OCI-LY1 (cell line): ENCODE data around the gene DYNC1H1.

ENCODE experiments used
- H2AFZ ChIP-seq: fragments of 200-600 bp; sonication (generic), shearing (Covaris generic); 2 replicates; pipeline ENCODE4 v1.6.0; 2014; ENCODE audit warnings: antibody characterized with exemption, mild to moderate bottlenecking, low read length
- H3F3A ChIP-seq: fragments of 200-600 bp; sonication (generic), shearing (Covaris generic); 2 replicates; pipeline ENCODE4 v1.6.0; 2014; ENCODE audit warnings: mild to moderate bottlenecking, antibody characterized with exemption, low read length, moderate library complexity; ENCODE audit not compliant: insufficient read depth
- H3K27ac ChIP-seq: fragments of 200-600 bp; sonication (generic); 2 replicates; pipeline ENCODE4 v1.5.1; 2014; ENCODE audit warnings: low read length, mixed run types, mild to moderate bottlenecking, low read depth; ENCODE audit not compliant: poor library complexity, severe bottlenecking
- H3K27me3 ChIP-seq: fragments of 200-600 bp; sonication (generic); 2 replicates; pipeline ENCODE4 v1.6.0; 2014; ENCODE audit warnings: antibody characterized with exemption, mild to moderate bottlenecking, low read length, moderate library complexity; ENCODE audit not compliant: insufficient read depth
- H3K36me3 ChIP-seq: fragments of 200-600 bp; sonication (generic); 2 replicates; pipeline ENCODE4 v1.6.1; 2014; ENCODE audit warnings: mild to moderate bottlenecking, antibody characterized with exemption, low read length, moderate library complexity, mixed read lengths; ENCODE audit not compliant: insufficient read depth
- H3K4me1 ChIP-seq: fragments of 200-600 bp; sonication (generic); 2 replicates; pipeline ENCODE4 v1.5.1; 2014; ENCODE audit warnings: mild to moderate bottlenecking, low read length, moderate library complexity; ENCODE audit not compliant: insufficient read depth, severe bottlenecking
- H3K4me2 ChIP-seq: fragments of 200-600 bp; sonication (generic), shearing (Covaris generic); 2 replicates; pipeline ENCODE4 v1.6.1; 2014; ENCODE audit warnings: low read length
- H3K4me3 ChIP-seq: fragments of 200-600 bp; sonication (generic); 2 replicates; pipeline ENCODE4 v1.5.1; 2014; ENCODE audit warnings: low read length, low read depth, mild to moderate bottlenecking, mixed read lengths; ENCODE audit not compliant: poor library complexity, severe bottlenecking
- H3K79me2 ChIP-seq: fragments of 200-600 bp; shearing (Covaris generic); 2 replicates; pipeline ENCODE4 v1.6.1; 2016; ENCODE audit warnings: mixed run types, low read length, mixed read lengths; ENCODE audit not compliant: insufficient read depth
- H3K9ac ChIP-seq: fragments of 200-600 bp; sonication (generic), shearing (Covaris generic); 2 replicates; pipeline ENCODE4 v1.6.1; 2014; ENCODE audit warnings: mild to moderate bottlenecking, low read length, mixed read lengths
- H3K9me2 ChIP-seq: fragments of 200-600 bp; sonication (generic), shearing (Covaris generic); 2 replicates; pipeline ENCODE4 v1.6.1; 2014; ENCODE audit warnings: low read depth, mild to moderate bottlenecking, low read length, mixed read lengths
- H3K9me3 ChIP-seq: fragments of 200-600 bp; shearing (Covaris generic); 2 replicates; pipeline ENCODE4 v1.6.1; 2014; ENCODE audit warnings: low read length, mixed read lengths
- H4K20me1 ChIP-seq: fragments of 200-600 bp; sonication (generic), shearing (Covaris generic); 2 replicates; pipeline ENCODE4 v1.6.0; 2016; ENCODE audit warnings: mild to moderate bottlenecking, low read length; ENCODE audit not compliant: insufficient read depth
- EZH2 ChIP-seq: fragments of 200-600 bp; sonication (generic), shearing (Covaris generic); IDR thresholded peaks from 2 replicates; pipeline ENCODE4 v1.8.0; 2017; ENCODE audit warnings: borderline replicate concordance, mixed run types, mild to moderate bottlenecking, antibody characterized with exemption, low read length, moderate library complexity, mixed read lengths
- TF ChIP-seq, protein P1 (sequence below): fragments of 200-600 bp; sonication (generic), shearing (Covaris generic); IDR thresholded peaks from 2 replicates; pipeline ENCODE4 v1.5.1; 2017; ENCODE audit warnings: mild to moderate bottlenecking, antibody characterized with exemption, low read length, moderate library complexity, mixed read lengths

DYNC1H1 gene

DNA sequence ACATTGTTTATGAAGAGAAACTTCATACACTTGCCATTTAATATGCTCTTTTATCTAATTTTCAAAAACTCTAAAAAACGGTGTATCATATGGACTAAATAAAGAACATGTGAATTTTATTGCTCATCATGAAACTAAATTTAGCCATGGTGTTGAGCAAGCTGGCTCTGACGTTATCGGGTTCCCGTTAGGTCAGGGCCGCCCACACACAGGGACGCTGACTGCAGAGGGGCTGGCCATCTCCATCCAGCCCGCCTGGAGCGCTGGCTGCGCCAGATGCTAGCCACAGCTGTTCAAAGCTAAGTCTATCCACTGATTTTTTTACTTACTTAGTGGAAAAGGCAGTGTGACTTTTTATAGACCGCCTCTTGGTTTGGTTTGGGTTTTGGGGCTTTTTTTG lies 36.5 kb upstream of the DYNC1H1 start:
- Histone ChIP-seq H3K79me2 (no peaks in the 10 kb centered on the region), H3F3A (no peaks in the 10 kb centered on the region), H3K4me3 (no peak overlapping the region), H2AFZ (no peak overlapping the region), H3K4me2 (no peak overlapping the region), H3K36me3 (no peaks in the 10 kb centered on the region), H3K27me3 (no peaks in the 10 kb centered on the region), H3K4me1 (no peaks in the 10 kb centered on the region), H3K9ac (no peak overlapping the region), H3K9me2 (no peaks in the 10 kb centered on the region), H3K9me3 (no peaks in the 10 kb centered on the region), H4K20me1 (no peaks in the 10 kb centered on the region), H3K27ac (no peak overlapping the region)
- TF ChIP-seq, protein P1, sequence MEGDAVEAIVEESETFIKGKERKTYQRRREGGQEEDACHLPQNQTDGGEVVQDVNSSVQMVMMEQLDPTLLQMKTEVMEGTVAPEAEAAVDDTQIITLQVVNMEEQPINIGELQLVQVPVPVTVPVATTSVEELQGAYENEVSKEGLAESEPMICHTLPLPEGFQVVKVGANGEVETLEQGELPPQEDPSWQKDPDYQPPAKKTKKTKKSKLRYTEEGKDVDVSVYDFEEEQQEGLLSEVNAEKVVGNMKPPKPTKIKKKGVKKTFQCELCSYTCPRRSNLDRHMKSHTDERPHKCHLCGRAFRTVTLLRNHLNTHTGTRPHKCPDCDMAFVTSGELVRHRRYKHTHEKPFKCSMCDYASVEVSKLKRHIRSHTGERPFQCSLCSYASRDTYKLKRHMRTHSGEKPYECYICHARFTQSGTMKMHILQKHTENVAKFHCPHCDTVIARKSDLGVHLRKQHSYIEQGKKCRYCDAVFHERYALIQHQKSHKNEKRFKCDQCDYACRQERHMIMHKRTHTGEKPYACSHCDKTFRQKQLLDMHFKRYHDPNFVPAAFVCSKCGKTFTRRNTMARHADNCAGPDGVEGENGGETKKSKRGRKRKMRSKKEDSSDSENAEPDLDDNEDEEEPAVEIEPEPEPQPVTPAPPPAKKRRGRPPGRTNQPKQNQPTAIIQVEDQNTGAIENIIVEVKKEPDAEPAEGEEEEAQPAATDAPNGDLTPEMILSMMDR: no peak
- no peak for TF ChIP-seq EZH2

GRCh38 chr14:101928415-101928841 lies 35.9 kb upstream of the DYNC1H1 start:
- H3K9ac ChIP-seq: no peak overlapping the region
- no peaks in the 10 kb centered on the region for H3K36me3 ChIP-seq
- no peak overlapping the region for H3K4me2 ChIP-seq
- no peaks in the 10 kb centered on the region for H4K20me1 ChIP-seq
- no peaks in the 10 kb centered on the region for H3K9me2 ChIP-seq
- H3K4me1 ChIP-seq: no peaks in the 10 kb centered on the region
- no peaks in the 10 kb centered on the region for H3K79me2 ChIP-seq
- H3K27me3 ChIP-seq: no peaks in the 10 kb centered on the region
- no peaks in the 10 kb centered on the region for H3K9me3 ChIP-seq
- no peak overlapping the region for H3K4me3 ChIP-seq
- no peak for TF ChIP-seq EZH2
- TF ChIP-seq, protein P1: no peak
- no peak overlapping the region for H3K27ac ChIP-seq
- no peak overlapping the region for H2AFZ ChIP-seq
- H3F3A ChIP-seq: no peaks in the 10 kb centered on the region

DNA sequence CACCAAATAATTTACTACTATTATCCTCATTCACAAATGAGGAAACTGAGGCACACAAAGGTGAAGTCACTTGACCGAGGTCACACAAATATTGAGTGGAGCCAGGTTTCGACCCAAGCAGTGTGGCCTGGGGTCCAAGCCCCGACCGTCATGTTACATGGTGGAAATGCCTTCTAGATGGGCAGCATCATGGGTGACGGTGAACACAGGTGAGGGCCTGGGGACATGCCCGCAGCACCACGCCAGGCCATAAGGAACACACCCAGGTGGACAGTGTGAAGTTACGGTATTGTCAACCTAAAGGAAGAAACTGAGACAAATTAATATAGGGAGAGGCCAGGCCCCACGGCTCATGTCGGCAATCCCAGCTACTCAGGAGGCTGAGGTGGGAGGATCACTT lies 35.3 kb upstream of the DYNC1H1 start:
- Histone ChIP-seq H2AFZ (no peak overlapping the region), H3K36me3 (no peaks in the 10 kb centered on the region), H3K27me3 (no peaks in the 10 kb centered on the region), H3F3A (no peaks in the 10 kb centered on the region), H3K9me3 (no peaks in the 10 kb centered on the region), H3K9ac (no peak overlapping the region), H3K27ac (no peak overlapping the region), H3K4me1 (no peaks in the 10 kb centered on the region), H3K4me2 (no peak overlapping the region), H3K4me3 (no peak overlapping the region), H3K79me2 (no peaks in the 10 kb centered on the region), H3K9me2 (no peaks in the 10 kb centered on the region), H4K20me1 (no peaks in the 10 kb centered on the region)
- TF ChIP-seq, protein P1: no peak
- no peak for TF ChIP-seq EZH2
